HL-60 (cell line): ENCODE data around the gene AKAP13.
"Not testable (repeated sequence)": the region's sequence is repeated elsewhere in the genome, so short reads cannot be mapped to it uniquely, and the experiment has no call there.

Experiments used
- GABPA ChIP-seq: IDR thresholded peaks from 2 replicates; pipeline ENCODE4 v1.6.1; 2012; ENCODE audit warnings: low read depth
- TF ChIP-seq, protein P1 (sequence below): IDR thresholded peaks from 2 replicates; pipeline ENCODE4 v1.6.1; 2012; ENCODE audit warnings: low read depth; ENCODE audit not compliant: insufficient replicate concordance
- TF ChIP-seq, protein P2 (sequence below): IDR thresholded peaks from one replicate; pipeline ENCODE4 v1.5.1; 2011; ENCODE audit warnings: low read length, control low read depth, inconsistent platforms; ENCODE audit not compliant: insufficient read depth

DNA sequence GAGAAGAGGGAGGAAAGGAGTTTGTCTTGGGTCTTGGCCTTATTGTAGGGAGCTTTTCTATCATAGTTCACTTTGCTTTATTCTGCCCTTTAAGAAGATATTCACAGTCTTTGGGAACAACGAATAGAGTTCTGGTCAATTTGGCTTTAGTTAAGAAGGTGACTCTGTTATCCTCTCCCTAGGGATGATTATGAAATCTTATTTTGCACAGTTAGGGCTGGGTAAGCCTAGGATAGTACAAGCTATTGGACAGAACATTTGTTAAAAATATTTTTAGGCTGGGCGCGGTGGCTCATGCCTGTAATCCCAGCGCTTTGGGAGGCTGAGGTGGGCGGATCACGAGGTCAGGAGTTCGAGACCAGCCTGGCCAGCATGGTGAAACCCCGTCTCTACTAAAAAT, 61.5 kb downstream of the AKAP13 start:
- TF ChIP-seq GABPA, result not testable (repeated sequence)
- TF ChIP-seq, protein P1, sequence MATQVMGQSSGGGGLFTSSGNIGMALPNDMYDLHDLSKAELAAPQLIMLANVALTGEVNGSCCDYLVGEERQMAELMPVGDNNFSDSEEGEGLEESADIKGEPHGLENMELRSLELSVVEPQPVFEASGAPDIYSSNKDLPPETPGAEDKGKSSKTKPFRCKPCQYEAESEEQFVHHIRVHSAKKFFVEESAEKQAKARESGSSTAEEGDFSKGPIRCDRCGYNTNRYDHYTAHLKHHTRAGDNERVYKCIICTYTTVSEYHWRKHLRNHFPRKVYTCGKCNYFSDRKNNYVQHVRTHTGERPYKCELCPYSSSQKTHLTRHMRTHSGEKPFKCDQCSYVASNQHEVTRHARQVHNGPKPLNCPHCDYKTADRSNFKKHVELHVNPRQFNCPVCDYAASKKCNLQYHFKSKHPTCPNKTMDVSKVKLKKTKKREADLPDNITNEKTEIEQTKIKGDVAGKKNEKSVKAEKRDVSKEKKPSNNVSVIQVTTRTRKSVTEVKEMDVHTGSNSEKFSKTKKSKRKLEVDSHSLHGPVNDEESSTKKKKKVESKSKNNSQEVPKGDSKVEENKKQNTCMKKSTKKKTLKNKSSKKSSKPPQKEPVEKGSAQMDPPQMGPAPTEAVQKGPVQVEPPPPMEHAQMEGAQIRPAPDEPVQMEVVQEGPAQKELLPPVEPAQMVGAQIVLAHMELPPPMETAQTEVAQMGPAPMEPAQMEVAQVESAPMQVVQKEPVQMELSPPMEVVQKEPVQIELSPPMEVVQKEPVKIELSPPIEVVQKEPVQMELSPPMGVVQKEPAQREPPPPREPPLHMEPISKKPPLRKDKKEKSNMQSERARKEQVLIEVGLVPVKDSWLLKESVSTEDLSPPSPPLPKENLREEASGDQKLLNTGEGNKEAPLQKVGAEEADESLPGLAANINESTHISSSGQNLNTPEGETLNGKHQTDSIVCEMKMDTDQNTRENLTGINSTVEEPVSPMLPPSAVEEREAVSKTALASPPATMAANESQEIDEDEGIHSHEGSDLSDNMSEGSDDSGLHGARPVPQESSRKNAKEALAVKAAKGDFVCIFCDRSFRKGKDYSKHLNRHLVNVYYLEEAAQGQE, result not testable (repeated sequence)
- TF ChIP-seq, protein P2, sequence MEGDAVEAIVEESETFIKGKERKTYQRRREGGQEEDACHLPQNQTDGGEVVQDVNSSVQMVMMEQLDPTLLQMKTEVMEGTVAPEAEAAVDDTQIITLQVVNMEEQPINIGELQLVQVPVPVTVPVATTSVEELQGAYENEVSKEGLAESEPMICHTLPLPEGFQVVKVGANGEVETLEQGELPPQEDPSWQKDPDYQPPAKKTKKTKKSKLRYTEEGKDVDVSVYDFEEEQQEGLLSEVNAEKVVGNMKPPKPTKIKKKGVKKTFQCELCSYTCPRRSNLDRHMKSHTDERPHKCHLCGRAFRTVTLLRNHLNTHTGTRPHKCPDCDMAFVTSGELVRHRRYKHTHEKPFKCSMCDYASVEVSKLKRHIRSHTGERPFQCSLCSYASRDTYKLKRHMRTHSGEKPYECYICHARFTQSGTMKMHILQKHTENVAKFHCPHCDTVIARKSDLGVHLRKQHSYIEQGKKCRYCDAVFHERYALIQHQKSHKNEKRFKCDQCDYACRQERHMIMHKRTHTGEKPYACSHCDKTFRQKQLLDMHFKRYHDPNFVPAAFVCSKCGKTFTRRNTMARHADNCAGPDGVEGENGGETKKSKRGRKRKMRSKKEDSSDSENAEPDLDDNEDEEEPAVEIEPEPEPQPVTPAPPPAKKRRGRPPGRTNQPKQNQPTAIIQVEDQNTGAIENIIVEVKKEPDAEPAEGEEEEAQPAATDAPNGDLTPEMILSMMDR, result not testable (repeated sequence)
